ENCODE data around the gene GABARAP.
"Not testable (repeated sequence)": the region's sequence is repeated elsewhere in the genome, so short reads cannot be mapped to it uniquely, and the experiment has no call there.

The GABARAP gene

DNA sequence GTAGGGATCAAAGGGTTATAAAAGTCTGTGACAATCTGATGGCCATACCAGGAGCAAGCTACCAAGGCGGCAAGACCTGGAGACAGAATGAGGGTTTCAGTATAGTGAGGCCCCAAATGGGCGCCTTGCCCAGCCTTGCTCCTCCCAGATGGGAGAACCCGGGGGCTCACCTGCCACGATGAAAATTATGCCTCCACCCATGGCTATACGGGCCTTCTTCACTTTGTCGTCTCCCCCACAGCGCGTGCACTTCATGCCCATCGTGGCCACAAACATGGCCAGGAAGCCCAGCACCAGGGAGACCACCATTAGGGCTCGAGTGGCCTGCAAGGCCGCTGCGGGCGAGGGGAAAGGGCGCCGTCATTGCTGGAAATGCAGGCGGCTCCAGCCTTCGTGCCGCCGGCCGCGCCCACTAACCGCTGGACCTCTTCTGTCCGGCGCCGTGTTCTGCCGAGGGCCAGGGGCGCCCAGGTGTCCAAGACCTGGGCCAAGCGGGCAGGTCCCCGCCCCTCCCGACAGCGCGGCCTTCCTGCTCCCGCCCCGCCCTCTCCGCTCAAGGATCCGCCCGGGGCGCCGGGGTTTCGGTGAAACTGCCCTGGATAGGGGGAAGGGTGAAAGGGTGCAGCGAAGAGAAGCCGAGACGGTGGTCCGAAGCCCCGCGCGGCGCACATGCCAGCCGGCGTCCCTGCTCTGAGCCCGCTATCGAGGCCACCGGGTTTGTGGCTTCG lies 18.6 kb upstream of the GABARAP start:
- no peak for DNase-seq (ENCODE audit: low spot score)

DNA sequence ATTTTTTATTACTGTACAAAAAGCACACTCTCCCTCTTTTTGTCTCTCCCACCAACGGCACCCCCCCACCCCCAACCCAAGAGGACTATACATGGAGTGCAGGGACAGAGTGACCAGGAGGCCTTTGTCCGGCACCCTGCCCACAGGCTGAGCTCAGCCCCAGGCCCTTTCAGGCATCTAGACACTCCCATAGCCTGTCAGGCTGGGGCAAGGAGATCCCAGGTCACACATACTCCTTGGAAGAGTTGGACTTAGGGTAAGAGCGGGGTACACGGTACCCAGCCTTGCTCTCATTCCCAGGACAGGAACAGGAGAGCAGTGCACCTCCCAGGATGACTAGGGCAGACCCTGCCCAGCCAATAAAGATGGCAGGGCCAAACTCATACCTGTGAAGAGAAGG lies 17.9 kb upstream of the GABARAP start:
- no peak for DNase-seq (ENCODE audit: low spot score)

- no peak for DNase-seq (ENCODE audit: low spot score)
Observed at GRCh38 chr17:7259555-7259889, 17.3 kb upstream of the GABARAP start.

DNA sequence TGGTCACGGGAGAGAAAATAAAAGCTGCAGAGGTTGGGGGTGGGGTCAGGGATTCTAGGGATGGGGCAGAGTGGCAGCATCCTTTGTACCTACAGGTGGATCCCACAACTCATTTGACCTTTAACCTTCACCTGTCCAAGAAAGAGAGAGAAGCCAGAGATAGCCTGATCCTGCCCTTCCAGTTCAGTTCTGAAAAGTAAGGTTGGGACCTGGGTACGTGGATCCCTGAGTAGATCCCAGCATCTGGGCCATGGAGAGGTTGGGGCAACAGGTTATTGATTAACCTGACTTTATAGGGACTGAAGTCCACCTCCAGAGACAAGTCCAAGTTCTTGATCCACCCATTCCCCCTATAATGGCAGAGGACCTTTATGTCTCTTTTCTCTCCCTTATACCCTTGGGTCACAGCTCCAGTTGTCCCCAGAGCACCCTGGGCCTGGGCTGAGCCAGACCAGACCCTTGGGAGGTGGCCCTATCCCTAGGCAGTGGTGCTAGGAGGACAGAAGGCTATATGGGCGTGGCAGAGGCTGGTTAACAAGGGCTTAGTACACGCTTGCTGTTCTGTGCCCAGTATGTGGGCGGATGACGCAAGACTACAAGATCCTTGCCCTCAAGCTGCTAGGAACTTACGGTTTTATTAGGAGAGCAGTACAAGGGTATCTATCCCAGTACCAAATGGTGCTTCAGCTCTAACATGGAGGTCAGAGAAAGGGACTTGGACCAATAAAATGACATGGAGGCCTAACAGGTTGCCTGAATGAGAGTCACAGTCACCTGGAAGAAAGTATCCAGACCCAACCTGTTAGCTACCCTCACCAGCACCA lies 16.7 kb upstream of the GABARAP start:
- no peak for DNase-seq (ENCODE audit: low spot score)

GRCh38 chr17:7256766-7257456 lies 14.7 kb upstream of the GABARAP start:
- no peak for DNase-seq (ENCODE audit: low spot score)

DNA sequence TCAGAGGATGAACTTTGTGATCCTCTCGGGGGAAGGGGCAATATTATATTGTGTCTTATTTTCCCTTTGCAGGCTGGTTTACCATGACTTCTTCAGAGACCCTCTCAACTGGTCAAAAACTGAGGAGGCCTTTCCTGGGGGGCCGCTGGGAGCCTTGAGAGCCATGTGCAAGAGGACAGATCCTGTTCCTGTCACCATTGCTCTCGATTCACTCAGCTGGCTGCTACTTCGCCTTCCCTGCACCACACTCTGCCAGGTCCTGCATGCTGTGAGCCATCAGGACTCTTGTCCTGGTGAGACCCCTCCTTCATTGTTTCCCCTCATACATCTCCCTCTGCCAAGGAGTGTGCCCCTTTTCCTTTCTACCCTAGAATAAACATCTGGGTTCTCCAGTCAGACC lies 12.3 kb upstream of the GABARAP start:
- DNase-seq (ENCODE audit: low spot score), result no peak

GRCh38 chr17:7253082-7253481 lies 10.8 kb upstream of the GABARAP start:
- no peak for DNase-seq (ENCODE audit: low spot score)

DNA sequence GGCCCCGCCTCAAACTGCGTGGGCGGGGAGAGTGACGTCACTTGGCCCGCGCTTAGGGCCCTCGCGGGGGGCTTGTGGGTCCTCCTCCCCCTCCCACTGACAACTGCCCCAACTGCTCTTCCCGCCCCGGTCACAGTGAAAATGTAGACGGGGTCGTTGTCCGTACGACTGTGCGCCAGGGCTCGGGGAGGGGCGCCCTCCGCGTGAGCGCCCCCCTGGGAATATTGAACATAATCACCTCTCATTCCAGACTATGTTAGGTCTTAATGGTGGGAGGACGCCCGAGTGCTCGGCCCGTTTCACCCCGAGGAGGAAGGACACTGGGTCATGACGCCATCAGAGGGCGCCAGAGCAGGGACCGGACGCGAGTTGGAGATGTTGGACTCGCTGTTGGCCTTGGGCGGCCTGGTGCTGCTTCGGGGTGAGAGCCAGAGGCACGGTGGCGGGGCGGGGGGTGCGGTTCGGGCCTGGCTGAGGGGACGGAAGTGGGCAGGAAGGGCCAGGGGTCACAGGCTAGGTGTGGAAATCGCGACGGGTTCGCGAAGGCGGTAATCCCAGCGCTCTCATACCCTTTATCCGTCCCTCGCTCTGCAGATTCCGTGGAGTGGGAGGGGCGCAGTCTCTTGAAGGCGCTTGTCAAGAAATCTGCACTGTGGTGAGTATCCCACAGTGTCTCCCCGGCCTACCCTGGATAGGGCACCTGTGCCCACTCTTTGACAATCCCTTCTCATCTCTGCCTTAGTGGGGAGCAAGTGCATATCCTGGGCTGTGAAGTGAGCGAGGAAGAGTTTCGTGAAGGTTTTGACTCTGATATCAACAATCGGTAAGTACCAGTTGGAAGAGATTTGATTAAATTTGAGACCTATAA lies 10.2 kb upstream of the GABARAP start, which contains the start of gene ELP5:
ELP5 (plus strand) TSS at position 40 of the 868 bp plus-strand sequence; CDS start at position 376, 336 bp downstream.
- DNase-seq (ENCODE audit: low spot score), result peak; percentile 90

DNA sequence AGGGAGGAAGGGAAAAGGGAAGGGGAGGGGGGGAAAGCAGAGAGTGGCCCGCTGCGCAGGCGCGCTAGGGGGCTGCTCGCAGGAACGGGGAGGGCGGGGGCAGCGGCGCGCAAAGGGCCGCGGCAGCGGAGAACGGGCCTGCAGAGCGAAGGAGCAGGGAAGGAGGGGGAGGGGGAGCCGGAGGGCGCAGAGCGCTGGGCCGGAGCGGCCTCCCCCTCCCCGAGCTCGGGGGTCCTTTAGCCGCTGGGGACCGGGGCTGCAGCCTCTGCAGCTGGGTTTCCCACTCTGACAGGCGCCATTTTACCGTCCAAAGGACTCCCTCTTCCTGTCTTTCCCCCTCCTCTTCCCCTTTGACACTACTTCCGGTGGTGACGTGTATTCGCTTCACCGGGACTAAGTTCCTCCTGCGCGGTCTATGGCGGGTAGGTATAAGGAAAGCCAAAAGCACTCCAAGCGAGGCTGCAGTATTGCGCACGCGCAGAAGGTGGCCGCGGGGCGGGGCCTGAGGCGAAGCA lies 9.5 kb upstream of the GABARAP start, which contains the start of gene CTDNEP1:
CTDNEP1 (minus strand) TSS at position 74 of the 515 bp plus-strand sequence. CDS start 438 bp downstream, outside the sequence.
- peak; percentile 99 for DNase-seq (ENCODE audit: low spot score)

GRCh38 chr17:7250695-7251627 lies 8.7 kb upstream of the GABARAP start:
- no peak for DNase-seq (ENCODE audit: low spot score)

DNA sequence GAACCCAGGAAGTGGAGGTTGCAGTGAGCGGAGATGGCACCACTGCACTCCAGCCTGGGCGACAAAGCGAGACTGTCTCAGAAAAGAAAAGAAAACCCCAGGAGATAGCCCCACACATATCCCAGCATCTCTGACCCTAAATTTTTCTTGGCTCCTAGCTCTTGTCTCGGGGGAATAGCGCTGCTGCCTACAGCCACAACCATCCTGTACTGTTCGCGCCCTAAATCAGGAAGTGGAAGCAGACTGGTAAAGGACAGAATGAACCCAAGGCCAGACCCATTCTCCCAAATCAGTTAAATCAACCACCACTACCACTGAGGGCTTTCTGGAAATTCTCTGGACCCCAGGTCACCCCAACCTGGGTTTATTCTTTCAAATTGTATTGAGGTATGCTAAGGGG lies 7.6 kb upstream of the GABARAP start:
- DNase-seq (ENCODE audit: low spot score), result no peak

- no peak for DNase-seq (ENCODE audit: low spot score)
Observed at GRCh38 chr17:7249214-7249613, 7.0 kb upstream of the GABARAP start.

GRCh38 chr17:7248796-7249195 lies 6.5 kb upstream of the GABARAP start:
- no peak for DNase-seq (ENCODE audit: low spot score)

GRCh38 chr17:7246779-7247178 lies 4.5 kb upstream of the GABARAP start:
- DNase-seq (ENCODE audit: low spot score), result no peak

- not testable (repeated sequence) for DNase-seq (ENCODE audit: low spot score)
Observed at GRCh38 chr17:7243838-7244237, 1.6 kb upstream of the GABARAP start.

GRCh38 chr17:7243453-7243729 lies 1.1 kb upstream of the GABARAP start:
- no peak for DNase-seq (ENCODE audit: low spot score)

DNA sequence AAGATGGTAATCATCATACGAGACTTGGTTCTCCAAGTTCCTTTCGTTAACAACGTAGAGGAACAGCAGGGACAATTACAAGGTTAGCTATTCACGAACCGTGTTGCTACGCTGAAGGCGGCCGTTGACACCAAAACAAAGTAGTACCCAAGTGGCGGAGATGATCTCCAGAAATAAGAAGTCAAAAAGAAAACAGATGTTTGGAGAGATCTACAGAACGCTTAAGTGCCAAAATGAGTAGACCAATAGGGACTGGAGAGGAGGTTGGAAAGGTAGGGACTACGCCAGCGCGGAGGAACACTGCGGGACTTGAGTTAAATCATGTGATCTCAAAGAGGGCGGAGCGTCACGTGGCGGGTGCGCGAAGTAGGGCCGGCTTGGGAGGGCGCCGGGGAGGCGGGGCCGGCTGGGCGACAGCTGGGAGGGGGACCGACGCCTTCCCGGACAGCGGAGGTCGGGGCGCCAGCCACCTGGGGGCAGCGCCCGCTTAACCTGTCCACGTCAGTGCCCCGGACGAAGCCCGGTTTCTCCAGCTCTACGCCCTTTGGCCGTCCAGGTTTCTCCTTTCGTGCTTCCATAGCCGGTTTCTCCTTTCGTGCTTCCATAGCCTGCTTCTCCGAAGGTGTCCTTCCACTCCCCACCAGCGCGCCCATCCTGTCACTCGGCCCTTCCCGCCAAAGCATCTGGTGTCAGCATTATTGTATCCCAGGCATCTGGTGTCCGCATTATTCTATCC lies 636 bp upstream of the GABARAP start:
- peak; percentile 96 for DNase-seq (ENCODE audit: low spot score)

GRCh38 chr17:7241090-7241733 lies 1.0 kb downstream of the GABARAP start:
- no peak for DNase-seq (ENCODE audit: low spot score)

- DNase-seq (ENCODE audit: low spot score), result no peak
Observed at GRCh38 chr17:7240375-7240774, 1.9 kb downstream of the GABARAP start.

All from putamen (tissue), 1 donor.